IPS-20b (cell line): ENCODE measurements around the gene OPCML.

Experiments used
- H3K27ac ChIP-seq: one replicate; pipeline ENCODE4 v1.5.1; 2013; ENCODE audit warnings: low read length
- H3K27me3 ChIP-seq: 2 replicates; pipeline ENCODE4 v1.6.1; 2013; ENCODE audit warnings: mild to moderate bottlenecking, low read length, inconsistent platforms; ENCODE audit not compliant: insufficient read depth
- H3K36me3 ChIP-seq: 2 replicates; pipeline ENCODE4 v1.6.1; 2013; ENCODE audit warnings: low read depth, mild to moderate bottlenecking, inconsistent platforms, low read length, moderate library complexity; ENCODE audit not compliant: insufficient read depth
- H3K4me1 ChIP-seq: 2 replicates; pipeline ENCODE4 v1.6.1; 2013; ENCODE audit warnings: mild to moderate bottlenecking, control low read depth, inconsistent platforms, low read length, moderate library complexity; ENCODE audit not compliant: insufficient read depth
- H3K4me3 ChIP-seq: 2 replicates; pipeline ENCODE4 v1.5.1; 2013; ENCODE audit warnings: mild to moderate bottlenecking, low read length, inconsistent platforms
- H3K9ac ChIP-seq: 2 replicates; pipeline ENCODE4 v1.6.1; 2013; ENCODE audit warnings: low read depth, mild to moderate bottlenecking, inconsistent platforms, low read length, moderate library complexity
- H3K9me3 ChIP-seq: 2 replicates; pipeline ENCODE4 v1.6.1; 2013; ENCODE audit warnings: mild to moderate bottlenecking, low read depth, low read length, inconsistent platforms; ENCODE audit not compliant: insufficient read depth

OPCML gene

GRCh38 chr11:133555034-133555433, 22.7 kb upstream of the OPCML start:
- H3K4me1 ChIP-seq = no peaks in the 10 kb centered on the region; the same call in 1 of the 2 replicates
- H3K27ac ChIP-seq = no peak overlapping the region
- no peak overlapping the region for H3K9ac ChIP-seq
- H3K9me3 ChIP-seq = 0 out of 2 replicates have a peak, but pooled peaks cover 2% of the 10 kb centered on the region
- H3K36me3 ChIP-seq = no peaks in the 10 kb centered on the region
- no peak overlapping the region for H3K4me3 ChIP-seq
- H3K27me3 ChIP-seq = no peaks in the 10 kb centered on the region

- Histone ChIP-seq H3K9me3 (0 out of 2 replicates have a peak, but pooled peaks cover 2% of the 10 kb centered on the region), H3K4me1 (no peaks in the 10 kb centered on the region; the same call in 1 of the 2 replicates), H3K27me3 (no peaks in the 10 kb centered on the region), H3K9ac (no peak overlapping the region), H3K4me3 (no peak overlapping the region), H3K27ac (no peak overlapping the region), H3K36me3 (no peaks in the 10 kb centered on the region)
These were observed 21.8 kb upstream of the OPCML start for GRCh38 chr11:133553885-133554740.

GRCh38 chr11:133552938-133553337, 20.6 kb upstream of the OPCML start:
- Histone ChIP-seq H3K36me3 (no peaks in the 10 kb centered on the region), H3K9ac (no peak overlapping the region), H3K27ac (no peak overlapping the region), H3K9me3 (0 out of 2 replicates have a peak, but pooled peaks cover 2% of the 10 kb centered on the region), H3K4me3 (no peak overlapping the region), H3K4me1 (no peaks in the 10 kb centered on the region), H3K27me3 (no peaks in the 10 kb centered on the region)

DNA sequence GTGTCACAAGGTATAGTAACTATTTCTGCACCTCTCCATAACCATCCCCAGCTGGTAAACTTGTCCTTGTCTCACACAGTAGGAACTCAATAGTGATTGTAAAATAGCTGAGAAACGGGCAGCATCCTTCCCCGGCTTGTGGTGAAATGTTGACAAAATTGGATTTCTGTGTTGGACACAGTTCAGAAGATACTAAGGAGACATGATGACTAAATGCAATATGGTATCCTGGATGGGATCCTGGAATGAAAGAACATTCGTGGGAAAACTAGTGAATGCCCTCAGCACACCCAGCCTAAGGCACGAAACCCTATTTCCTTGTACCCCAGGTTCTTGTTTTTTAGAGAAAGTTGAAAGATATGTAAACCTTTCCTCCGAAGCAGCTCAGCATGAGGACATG, 18.8 kb upstream of the OPCML start:
- no peaks in the 10 kb centered on the region for H3K4me1 ChIP-seq
- H3K27ac ChIP-seq = no peak overlapping the region
- H3K36me3 ChIP-seq = no peaks in the 10 kb centered on the region
- 0 out of 2 replicates have a peak, but pooled peaks cover 2% of the 10 kb centered on the region for H3K9me3 ChIP-seq
- no peak overlapping the region for H3K9ac ChIP-seq
- no peak overlapping the region for H3K4me3 ChIP-seq
- no peaks in the 10 kb centered on the region for H3K27me3 ChIP-seq

- H3K27me3 ChIP-seq = no peaks in the 10 kb centered on the region
- no peak overlapping the region for H3K9ac ChIP-seq
- H3K27ac ChIP-seq = no peak overlapping the region
- no peaks in the 10 kb centered on the region for H3K36me3 ChIP-seq
- no peak overlapping the region for H3K4me3 ChIP-seq
- peaks cover 6% of the 10 kb centered on the region; the same call in 1 of the 2 replicates for H3K4me1 ChIP-seq
- H3K9me3 ChIP-seq = 0 out of 2 replicates have a peak, but pooled peaks cover 2% of the 10 kb centered on the region
These were observed 17.5 kb upstream of the OPCML start for GRCh38 chr11:133549826-133550225.

DNA sequence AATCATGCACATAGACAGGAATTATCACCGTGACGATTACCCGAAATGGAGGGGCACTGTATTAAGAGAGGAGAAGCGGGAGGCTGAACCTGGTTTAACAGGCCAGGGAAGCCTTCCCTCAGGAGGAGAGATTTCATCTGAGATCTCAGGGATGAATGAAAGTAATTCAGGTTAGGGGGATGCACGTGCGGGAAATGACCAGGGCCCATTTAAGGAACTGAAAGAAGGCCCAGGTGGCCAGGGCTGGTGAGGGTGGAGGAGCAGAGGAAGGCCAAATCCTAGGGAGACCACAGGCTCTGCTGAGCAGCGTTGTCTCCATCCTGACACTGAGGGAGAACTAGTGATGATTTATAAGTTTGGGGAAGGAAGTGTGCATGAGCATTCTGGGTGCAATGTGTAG, 16.3 kb upstream of the OPCML start:
- Histone ChIP-seq H3K9me3 (0 out of 2 replicates have a peak, but pooled peaks cover 2% of the 10 kb centered on the region), H3K4me3 (no peak overlapping the region), H3K27me3 (no peaks in the 10 kb centered on the region), H3K27ac (no peak overlapping the region), H3K9ac (no peak overlapping the region), H3K36me3 (no peaks in the 10 kb centered on the region), H3K4me1 (peaks cover 10% of the 10 kb centered on the region; the same call in 1 of the 2 replicates)

DNA sequence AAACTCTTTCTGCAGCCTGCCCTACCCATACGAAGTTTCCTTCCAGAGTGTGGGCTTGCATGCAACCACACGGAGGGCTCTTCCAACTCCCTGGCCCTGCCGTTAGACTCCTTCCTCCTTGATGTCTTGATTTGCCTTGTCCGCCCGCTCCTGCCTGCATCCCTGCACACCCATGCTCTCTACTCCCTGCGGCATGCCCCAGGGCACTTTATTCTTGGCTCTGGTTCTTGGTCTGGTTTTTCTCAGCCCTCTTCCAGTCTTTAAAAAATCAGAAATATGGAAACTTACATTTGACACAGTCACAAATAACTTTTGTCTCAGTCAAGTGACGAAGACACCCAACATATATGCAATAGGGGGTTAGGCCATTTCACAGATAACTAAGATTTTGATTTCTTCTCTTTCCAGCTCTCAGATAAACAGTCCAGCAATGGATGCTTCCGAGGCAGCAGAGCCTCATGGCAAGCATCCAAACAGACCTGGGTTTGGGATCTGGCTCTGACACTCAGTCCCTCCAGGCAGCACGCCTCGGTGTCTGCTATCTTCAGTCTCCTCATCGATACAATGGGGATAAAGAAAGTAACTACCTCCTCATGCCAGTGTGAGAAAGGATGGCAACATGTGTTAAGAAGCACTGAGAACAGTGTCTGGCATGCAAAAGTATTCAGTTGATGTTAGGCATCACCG, 15.7 kb upstream of the OPCML start:
- H3K4me3 ChIP-seq = no peak overlapping the region

DNA sequence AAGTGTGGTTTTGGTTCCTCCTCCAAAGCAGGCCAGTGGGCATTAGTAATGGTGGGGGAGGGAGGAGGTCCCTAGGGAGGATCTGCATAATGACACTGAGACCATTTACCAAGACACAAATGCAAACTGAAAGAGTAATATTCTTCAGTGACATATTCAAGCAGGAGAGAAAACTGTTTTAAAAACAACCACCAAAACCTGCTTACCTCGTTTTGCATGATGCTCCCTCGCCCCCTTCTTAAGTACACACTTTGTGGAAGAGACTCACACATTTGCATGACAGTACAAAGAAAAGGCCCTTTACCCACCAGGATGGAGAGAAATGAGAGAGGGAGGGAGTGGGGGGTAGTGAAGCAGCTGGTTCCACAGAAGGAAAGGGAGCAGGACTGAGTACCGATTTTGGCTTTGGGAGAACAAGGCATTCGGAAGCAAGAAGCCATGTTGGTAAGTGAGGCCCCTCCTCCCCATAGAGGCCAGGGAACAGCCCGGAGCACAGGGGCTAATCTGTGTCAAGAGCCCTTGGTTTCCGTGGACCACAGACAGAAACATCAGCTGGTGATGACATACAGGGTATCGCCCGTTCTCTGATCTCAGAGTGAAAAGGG, 13.0 kb upstream of the OPCML start:
- Histone ChIP-seq H3K27me3 (no peaks in the 10 kb centered on the region), H3K4me3 (peak overlapping the region; percentile 36; the same call in 1 of the 2 replicates), H3K9me3 (no peaks in the 10 kb centered on the region), H3K27ac (no peak overlapping the region), H3K9ac (peak overlapping the region; percentile 38; the same call in 1 of the 2 replicates), H3K4me1 (peaks cover 33% of the 10 kb centered on the region), H3K36me3 (no peaks in the 10 kb centered on the region)

More for the DNA sequence above, 15.7 kb upstream of the OPCML start:
- H3K27ac ChIP-seq = no peak overlapping the region
- H3K36me3 ChIP-seq = no peaks in the 10 kb centered on the region
- peaks cover 10% of the 10 kb centered on the region; the same call in 1 of the 2 replicates for H3K4me1 ChIP-seq
- H3K27me3 ChIP-seq = no peaks in the 10 kb centered on the region
- 0 out of 2 replicates have a peak, but pooled peaks cover 2% of the 10 kb centered on the region for H3K9me3 ChIP-seq
- no peak overlapping the region for H3K9ac ChIP-seq

GRCh38 chr11:133541720-133542095, 9.4 kb upstream of the OPCML start:
- peak overlapping the region; percentile 28; the same call in 1 of the 2 replicates for H3K4me3 ChIP-seq
- H3K9me3 ChIP-seq = no peaks in the 10 kb centered on the region
- peak overlapping the region; percentile 22 for H3K27ac ChIP-seq

DNA sequence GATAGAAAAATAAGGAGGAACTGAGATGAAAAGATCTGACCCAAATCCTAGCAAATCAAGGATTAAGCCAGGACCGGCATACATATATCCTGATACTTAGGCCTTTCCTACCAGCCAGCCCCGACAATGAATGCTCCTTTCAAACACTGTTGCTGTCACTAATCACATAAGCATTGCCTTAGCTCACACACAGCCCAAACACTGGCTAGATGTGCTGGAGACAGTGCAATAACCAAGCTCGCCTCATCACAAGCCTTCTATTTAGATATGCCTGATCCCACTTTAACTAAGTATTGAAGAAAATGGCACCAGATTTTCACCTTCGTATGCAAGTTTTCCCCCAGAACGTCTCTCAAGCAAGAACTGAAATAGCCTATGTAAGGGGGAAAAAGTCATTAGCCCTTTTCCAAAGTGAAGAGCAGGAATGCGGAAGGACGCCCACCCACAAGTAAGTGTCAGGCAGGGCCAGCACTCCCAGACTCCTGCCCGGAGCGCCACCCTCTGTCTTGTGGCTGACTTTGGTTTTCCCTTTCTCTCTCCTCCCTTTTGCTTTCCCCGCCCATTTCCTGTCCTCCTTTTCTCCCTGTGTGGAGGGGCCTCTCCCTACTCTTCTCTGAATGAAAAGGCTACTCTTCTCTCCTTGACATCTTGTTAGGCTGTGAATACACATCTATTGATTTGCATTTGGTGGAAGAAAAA, 8.9 kb upstream of the OPCML start:
- no peaks in the 10 kb centered on the region for H3K9me3 ChIP-seq
- H3K27me3 ChIP-seq = no peaks in the 10 kb centered on the region; the same call in 1 of the 2 replicates
- H3K36me3 ChIP-seq = no peaks in the 10 kb centered on the region
- H3K27ac ChIP-seq = peak overlapping the region; percentile 22
- H3K9ac ChIP-seq = peak overlapping the region; percentile 70; the same call in 1 of the 2 replicates
- H3K4me1 ChIP-seq = peaks cover 42% of the 10 kb centered on the region
- H3K4me3 ChIP-seq = peak overlapping the region; percentile 28; the same call in 1 of the 2 replicates

More at GRCh38 chr11:133541720-133542095, 9.4 kb upstream of the OPCML start:
- Histone ChIP-seq H3K27me3 (no peaks in the 10 kb centered on the region; the same call in 1 of the 2 replicates), H3K36me3 (no peaks in the 10 kb centered on the region), H3K4me1 (peaks cover 42% of the 10 kb centered on the region), H3K9ac (peak overlapping the region; percentile 70)

DNA sequence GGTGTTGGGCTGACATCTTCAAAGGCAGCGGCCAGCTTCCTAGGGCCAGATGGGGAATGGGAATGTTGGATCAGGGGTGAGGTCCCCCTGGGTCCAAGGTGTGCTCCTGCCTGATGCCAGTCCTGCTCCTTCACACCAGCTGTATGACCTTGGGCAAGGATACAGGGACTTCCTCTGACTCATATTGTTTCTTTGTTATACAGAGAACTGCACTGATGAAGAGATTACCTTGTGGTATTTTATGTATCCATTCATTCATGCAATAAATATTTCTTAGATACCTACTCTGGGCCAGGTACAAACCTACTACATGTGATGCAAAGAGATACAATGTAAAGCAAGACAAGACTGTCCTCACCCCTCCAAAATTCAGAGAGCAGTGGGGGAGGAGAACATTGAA, 3.9 kb upstream of the OPCML start:
- no peak overlapping the region for H3K27ac ChIP-seq
- peaks cover 31% of the 10 kb centered on the region for H3K27me3 ChIP-seq
- no peak overlapping the region for H3K9ac ChIP-seq
- H3K36me3 ChIP-seq = no peaks in the 10 kb centered on the region
- H3K4me3 ChIP-seq = no peak overlapping the region
- peaks cover 32% of the 10 kb centered on the region for H3K4me1 ChIP-seq
- H3K9me3 ChIP-seq = no peaks in the 10 kb centered on the region
